T1000 (cell line): ENCODE measurements around the gene STX11.
"Not testable (repeated sequence)": the region's sequence is repeated elsewhere in the genome, so short reads cannot be mapped to it uniquely, and the experiment has no call there.

Experiments used
- DNase-seq: peaks from one replicate; lab custom pipeline; 2025; ENCODE audit warnings: mixed read lengths; lab: John Stamatoyannopoulos, UW

Gene STX11

DNA sequence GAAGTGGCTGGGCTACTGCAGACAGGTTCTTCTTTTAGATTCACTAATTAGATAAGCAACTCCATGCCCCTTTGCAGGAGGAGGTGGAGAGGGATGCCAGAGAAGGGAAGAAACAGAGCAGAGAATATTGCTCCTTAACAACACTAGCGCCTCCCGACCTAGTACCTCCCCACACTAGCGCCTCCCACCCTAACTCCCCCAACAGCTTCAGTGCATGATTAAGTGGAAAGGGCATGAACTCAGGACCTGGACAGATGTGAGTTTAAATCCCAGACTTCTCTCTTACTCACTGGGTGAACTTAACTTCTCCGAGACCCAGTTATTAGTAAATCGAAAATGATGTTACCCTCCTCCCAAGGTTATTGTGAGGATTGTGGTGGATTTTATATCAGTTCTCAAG is 25.7 kb downstream of the STX11 start:
- no peak for DNase-seq

GRCh38 chr6:144177726-144178125 is 27.4 kb downstream of the STX11 start:
- no peak for DNase-seq

DNA sequence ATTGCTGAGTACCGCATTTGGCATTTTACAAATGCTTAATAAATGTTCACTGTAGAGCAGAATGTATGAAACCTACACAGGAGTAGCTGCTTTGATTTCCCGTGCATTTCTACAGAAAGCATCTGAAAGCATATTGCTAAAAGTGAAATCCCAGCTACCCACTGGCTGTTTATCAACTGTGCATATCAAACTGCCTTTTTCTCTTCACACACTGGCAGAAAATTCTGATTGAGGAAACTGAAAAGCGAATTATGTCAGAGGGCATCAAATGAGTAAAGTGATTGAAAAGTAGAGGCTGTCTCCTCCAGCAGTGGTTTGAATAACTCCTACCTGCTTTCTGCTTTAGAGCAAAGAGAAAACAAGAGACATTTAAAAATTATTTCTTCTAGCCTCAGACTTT is 28.0 kb downstream of the STX11 start:
- no peak for DNase-seq

GRCh38 chr6:144179237-144179636 is 28.9 kb downstream of the STX11 start:
- DNase-seq = no peak

- no peak for DNase-seq
These were observed 29.5 kb downstream of the STX11 start for GRCh38 chr6:144179828-144180227.

- DNase-seq = not testable (repeated sequence)
These were observed 30.0 kb downstream of the STX11 start for GRCh38 chr6:144180354-144180753.

DNA sequence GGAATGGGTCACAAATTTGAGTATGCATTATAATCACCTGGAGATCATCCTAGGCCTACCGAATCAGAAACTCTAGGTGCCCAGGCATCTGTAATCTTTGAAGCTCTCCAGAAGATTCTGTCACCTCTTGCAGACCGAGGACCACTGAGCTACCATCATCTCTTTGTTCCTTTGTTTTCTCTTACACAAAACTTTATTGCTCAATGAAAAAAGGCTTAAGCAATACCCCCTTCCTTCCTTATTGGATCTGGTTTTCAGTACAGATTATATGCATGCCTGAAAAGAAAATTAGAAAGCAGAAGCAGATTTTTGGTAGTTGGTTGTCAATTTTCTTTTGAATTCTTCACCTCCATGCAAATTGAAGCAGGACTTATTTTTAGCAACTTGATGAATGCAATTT is 31.3 kb downstream of the STX11 start:
- no peak for DNase-seq

- not testable (repeated sequence) for DNase-seq
These were observed 33.9 kb downstream of the STX11 start for GRCh38 chr6:144184186-144184585.

GRCh38 chr6:144185133-144185836 is 35.0 kb downstream of the STX11 start:
- DNase-seq = no peak

DNA sequence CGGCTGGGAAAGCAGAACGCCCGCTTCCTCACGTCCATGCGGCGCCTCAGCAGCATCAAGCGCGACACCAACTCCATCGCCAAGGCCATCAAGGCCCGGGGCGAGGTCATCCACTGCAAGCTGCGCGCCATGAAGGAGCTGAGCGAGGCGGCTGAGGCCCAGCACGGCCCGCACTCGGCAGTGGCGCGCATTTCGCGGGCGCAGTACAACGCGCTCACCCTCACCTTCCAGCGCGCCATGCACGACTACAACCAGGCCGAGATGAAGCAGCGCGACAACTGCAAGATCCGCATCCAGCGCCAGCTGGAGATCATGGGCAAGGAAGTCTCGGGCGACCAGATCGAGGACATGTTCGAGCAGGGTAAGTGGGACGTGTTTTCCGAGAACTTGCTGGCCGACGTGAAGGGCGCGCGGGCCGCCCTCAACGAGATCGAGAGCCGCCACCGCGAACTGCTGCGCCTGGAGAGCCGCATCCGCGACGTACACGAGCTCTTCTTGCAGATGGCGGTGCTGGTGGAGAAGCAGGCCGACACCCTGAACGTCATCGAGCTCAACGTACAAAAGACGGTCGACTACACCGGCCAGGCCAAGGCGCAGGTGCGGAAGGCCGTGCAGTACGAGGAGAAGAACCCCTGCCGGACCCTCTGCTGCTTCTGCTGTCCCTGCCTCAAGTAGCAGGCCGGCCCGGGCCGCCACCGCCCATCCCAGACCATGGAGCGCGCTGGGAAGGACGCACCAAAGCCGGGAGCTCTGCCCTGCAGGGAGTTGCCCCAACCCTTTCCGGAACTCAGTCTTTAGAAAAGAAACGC is 36.7 kb downstream of the STX11 start:
- DNase-seq = no peak

GRCh38 chr6:144189351-144189750 is 39.0 kb downstream of the STX11 start:
- no peak for DNase-seq

DNA sequence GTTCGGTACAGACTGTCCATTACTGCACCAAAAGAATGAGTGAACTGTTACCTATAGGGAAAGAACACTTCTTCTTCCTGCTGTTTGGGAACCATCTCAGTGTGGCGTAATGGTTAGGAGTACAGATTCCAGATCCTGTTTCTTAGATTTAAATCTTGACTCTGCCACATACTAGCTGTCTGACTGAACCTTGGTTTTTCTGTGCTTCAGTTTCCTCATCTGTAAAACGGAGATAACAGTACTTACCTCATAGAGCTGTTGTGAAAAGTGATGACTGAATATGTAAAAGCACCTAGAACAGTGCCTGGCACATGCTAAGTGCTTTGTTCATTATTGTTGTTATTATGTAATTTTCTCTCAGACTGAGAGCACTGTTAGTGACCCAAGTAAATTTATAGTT is 39.8 kb downstream of the STX11 start:
- DNase-seq = no peak

DNA sequence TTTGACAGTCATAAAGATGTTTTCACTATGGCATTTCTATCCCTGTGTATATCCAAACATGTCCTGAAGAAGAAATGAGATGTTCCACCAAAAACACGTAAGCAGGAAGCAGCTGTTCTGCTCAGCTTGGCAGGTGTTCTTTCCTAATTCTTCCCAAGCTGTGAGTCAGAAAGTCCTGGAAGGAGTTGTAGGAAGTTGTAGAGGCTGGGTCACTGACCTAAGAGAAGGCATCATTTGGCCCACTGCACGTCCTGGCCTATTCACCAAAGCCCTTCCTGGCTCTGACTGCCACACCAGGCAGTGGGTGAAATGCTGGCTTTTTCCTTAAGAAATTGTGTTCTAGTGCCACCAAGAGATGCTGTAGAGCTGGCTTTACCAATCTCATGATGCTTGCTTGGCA is 40.3 kb downstream of the STX11 start:
- no peak for DNase-seq

GRCh38 chr6:144193181-144193580 is 42.9 kb downstream of the STX11 start:
- DNase-seq = no peak

DNA sequence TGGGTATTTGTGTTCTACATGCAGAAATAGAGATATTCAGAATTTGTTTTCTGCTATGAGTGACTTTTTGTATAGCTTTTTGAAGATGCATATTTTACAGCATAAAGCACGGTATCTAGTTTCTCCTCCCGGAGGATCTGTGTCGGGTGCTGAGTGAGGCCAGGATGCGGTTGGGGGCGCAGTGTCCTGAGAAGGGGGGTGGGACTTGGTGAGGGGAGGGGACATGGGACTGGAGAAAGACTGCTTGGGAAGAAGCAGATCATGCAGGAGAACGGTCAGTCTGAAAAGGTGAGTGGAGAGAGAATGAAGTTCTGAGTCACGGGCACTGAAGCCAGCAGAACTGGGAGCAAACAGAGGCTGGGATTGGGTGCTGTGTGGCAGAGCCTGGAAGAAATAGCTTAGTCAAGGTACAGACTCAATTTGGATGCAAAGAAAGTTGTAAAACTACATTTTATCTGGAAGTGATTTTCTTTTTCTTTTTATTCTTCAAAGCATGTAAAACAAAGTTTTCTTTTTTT is 44.0 kb downstream of the STX11 start:
- DNase-seq = no peak

DNA sequence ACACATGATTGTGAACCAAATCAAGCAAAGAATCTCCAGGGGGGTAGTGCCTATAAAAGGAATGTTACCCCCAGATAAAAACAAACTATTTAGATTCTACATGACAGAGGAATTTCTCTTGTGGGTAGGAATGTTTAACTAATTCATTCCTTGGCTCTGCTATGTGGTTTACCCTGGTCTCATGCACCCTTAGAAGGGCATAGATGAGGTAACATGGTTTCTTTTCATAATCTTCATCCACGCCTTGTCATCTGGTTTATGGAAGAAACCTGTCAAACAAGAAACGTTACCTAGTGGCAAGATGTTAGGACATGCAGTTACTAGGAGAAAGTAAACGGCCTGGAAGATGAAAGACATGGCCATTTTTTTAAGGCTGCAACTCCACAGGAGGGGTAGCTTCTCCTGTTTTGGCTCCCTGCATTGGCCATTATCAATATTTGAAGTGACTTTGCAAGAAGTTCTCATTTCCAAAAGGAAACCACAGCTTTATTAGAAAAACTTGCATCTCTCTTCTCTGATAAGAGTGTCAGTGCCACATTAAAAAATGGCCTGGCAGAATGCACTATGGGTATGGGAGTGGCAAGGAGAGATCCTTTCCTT is 45.5 kb downstream of the STX11 start:
- DNase-seq = no peak

DNA sequence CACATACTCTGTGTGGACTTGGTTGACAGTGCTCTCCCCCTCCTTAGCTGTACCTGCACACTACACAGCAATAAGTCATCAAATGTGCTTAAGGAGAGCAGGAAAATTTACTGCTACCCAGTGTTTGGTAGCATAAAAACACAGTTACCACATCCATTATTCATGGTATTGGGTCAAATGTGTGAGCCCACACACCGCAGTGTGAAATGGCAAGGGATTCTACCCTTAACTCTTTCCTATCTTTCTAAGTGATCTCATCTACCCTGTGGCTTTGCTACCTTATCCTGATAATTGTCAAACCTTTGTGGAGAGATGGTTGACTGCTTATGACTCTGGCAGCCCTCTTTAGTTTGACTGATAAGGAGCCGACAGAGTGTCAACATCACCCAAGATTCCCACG is 47.6 kb downstream of the STX11 start:
- no peak for DNase-seq

- DNase-seq = no peak
These were observed 52.7 kb downstream of the STX11 start for GRCh38 chr6:144202879-144203468.

DNA sequence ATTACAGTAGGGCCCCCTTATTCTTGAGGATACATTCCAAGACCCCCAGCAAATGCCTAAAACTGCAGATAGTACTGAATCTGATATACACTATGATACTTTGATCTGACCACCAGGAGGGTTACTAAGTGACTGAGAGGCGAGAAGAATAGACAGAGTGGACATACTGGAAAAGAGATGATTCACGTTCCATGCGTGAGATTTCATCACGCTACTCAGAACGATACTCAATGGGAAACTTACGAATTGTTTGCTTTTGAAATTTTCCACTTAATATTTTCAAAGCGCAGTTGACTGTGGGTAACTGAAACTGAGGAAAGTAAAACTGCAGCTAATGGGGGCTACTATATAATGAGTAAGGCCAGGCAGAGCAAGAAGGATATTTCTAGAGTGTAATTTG is 60.8 kb downstream of the STX11 start:
- DNase-seq = no peak

DNA sequence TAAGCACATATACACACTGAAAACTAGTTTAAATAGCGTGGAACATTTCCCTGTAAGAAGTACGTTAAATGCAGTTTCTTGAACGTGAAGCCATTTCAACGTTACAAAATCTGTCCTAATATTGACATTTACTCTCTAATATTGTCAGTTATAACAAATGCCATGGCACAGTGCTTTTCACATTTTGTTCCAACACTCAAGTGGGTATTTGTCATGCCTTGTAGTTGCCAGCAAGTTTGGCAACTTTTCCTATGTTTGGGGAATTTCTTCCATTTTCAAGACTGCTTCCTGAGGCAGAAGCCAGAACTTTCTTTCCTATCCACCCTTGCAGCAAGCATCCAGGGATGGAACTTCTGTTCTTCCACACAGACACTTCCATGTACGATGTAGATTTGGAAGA is 63.0 kb downstream of the STX11 start:
- DNase-seq = no peak

DNA sequence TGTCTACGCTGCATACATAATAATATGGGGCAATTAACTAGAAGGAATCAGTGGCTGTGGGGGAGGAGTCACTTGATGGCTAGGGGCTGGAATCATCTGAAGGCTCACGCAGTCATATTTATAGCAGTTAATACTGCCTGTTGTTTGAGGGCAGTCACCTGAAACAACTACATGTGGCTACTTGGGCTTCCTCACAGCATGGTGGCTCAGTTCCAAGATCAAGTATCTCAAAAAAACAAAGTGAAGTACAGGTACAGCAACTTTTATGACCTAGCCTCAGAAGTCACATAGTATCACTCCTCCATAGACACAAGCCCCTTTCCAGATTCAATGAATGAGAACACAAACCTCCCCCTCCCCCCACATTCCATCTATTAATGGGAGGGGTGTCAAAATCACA is 63.7 kb downstream of the STX11 start:
- DNase-seq = no peak

- DNase-seq = no peak
These were observed 64.5 kb downstream of the STX11 start for GRCh38 chr6:144214622-144215401.
